Measurements from ENCODE around the gene TBK1. TPM values are rescaled to one million over a fixed set of nuclear protein-coding genes. Genes with fewer than 3 reads are reported as not detected.

TBK1 gene
- total RNA-seq, 4 donors from 2014 or later, result 27.7 to 60.5 (median 38.6) TPM

GRCh38 chr12:64452559-64453329 is 824 bp downstream of the TBK1 start:
- TF ChIP-seq CTCF (IDR thresholded peaks at IDR 0.05; ENCODE audit: low read depth), result no peak

DNA sequence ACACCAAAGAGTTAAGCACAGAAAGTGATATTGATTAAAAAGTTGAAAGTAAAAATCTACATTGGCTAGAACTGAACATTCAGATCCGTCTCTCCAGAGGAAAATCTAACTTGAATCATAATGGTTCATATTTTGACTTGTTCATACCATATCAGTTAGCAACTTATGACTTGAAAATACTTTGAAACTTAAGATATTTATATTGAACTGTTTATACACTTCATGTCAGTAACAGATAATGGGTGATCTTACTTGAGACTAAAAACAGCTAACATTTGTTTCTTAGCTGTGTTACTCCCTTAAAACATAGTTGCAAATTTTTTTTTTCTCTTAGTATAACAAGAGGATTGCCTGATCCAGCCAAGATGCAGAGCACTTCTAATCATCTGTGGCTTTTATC is 3.6 kb downstream of the TBK1 start:
- TF ChIP-seq CTCF (IDR thresholded peaks at IDR 0.05; ENCODE audit: low read depth), result no peak

GRCh38 chr12:64456119-64456518 is 4.2 kb downstream of the TBK1 start:
- no peak for TF ChIP-seq CTCF (IDR thresholded peaks at IDR 0.05; ENCODE audit: low read depth)

DNA sequence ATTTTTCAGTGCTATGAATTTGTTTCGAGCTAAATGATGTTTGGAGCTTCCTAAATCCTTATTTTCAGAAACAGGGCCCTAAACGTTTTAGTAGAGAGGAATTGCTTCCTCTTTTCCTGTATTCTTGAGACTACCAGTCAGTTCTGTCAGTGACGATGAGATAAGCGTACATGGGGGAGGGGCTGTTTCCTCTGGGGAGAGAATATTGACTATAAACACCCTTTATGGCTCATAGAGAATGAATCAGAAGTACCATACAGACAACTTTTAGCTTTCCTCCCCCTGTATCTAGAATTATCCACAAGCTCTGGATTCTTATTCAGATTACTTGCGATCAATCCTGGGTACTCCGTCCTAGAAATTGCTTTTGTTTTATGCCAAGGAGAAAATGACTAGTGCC is 5.1 kb downstream of the TBK1 start:
- no peak for TF ChIP-seq CTCF (IDR thresholded peaks at IDR 0.05; ENCODE audit: low read depth)

- no peak for TF ChIP-seq CTCF (IDR thresholded peaks at IDR 0.05; ENCODE audit: low read depth)
Measured at GRCh38 chr12:64457466-64457865, 5.5 kb downstream of the TBK1 start.

- no peak for TF ChIP-seq CTCF (IDR thresholded peaks at IDR 0.05; ENCODE audit: low read depth)
Measured at GRCh38 chr12:64457923-64458322, 6.0 kb downstream of the TBK1 start.

- TF ChIP-seq CTCF (IDR thresholded peaks at IDR 0.05; ENCODE audit: low read depth), result no peak
Measured at GRCh38 chr12:64459394-64459891, 7.5 kb downstream of the TBK1 start.
